ENCODE measurements around the gene OR51A7. TPM values are rescaled to one million over a fixed set of nuclear protein-coding genes. Genes with fewer than 3 reads are reported as not detected.

The OR51A7 gene, protein sequence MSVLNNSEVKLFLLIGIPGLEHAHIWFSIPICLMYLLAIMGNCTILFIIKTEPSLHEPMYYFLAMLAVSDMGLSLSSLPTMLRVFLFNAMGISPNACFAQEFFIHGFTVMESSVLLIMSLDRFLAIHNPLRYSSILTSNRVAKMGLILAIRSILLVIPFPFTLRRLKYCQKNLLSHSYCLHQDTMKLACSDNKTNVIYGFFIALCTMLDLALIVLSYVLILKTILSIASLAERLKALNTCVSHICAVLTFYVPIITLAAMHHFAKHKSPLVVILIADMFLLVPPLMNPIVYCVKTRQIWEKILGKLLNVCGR
- not detected for total RNA-seq

DNA sequence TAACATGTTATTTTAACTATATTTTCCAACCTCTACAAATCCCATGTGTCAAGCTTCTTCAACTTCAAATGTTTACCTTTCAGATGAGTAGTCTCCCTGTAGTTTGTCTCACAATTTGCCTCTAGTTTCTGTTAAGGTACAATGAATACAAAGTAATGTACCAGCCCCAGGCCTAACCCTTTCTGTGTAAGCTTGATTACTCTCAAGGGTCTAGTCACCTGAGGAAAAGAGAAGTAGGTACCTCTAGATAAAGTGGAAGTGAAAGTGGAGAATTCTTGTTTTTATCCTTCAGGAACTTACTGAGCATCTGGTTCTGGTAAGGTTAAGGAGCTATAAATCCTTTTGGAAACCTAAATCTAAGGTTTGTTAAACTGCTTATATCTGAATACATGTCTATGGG is at the start of gene OR51A7:
OR51A7 (plus strand) TSS at position 300 of the 400 bp plus-strand sequence. CDS start 3,587 bp downstream, outside the sequence.
- TF ChIP-seq, protein P1, sequence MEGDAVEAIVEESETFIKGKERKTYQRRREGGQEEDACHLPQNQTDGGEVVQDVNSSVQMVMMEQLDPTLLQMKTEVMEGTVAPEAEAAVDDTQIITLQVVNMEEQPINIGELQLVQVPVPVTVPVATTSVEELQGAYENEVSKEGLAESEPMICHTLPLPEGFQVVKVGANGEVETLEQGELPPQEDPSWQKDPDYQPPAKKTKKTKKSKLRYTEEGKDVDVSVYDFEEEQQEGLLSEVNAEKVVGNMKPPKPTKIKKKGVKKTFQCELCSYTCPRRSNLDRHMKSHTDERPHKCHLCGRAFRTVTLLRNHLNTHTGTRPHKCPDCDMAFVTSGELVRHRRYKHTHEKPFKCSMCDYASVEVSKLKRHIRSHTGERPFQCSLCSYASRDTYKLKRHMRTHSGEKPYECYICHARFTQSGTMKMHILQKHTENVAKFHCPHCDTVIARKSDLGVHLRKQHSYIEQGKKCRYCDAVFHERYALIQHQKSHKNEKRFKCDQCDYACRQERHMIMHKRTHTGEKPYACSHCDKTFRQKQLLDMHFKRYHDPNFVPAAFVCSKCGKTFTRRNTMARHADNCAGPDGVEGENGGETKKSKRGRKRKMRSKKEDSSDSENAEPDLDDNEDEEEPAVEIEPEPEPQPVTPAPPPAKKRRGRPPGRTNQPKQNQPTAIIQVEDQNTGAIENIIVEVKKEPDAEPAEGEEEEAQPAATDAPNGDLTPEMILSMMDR (IDR thresholded peaks at IDR 0.05; ENCODE audit: low read depth), result no peak

DNA sequence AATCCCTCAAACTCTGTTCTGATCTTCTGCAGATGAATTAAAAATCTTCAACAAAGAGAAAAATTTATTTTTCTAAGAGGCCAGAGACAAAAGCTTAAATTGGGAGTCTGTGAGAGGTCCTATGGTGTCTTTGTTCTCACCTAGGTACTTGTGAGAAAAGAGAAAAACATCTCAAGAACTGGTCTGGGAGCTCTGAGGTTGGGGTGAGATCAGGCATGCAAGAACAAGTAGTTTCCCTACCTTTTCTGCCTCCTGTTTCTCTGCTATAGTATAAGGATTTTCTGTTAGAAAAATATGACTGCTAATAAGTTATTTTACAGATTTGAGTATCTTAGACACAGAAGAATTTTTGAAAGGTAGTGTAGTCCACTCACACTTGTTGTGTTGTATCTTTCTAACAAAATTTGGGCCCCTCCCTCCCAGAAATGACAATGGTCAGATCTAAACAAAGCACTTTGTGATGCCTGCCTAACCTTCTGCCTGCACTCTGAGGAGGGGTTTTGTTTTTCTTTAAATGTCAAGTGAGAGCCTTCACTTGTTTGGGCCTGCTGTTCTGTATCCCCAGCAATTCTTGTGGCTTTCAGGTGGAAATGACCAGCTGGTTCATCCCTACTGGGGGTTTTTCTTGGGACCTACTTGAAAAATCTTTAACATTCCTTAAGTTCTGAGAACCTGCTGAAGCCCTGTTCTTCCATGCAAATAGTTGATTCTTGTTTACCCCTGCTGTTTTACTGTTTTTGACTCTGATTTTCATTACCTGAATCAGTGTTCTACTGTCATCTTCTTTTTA is 40.9 kb upstream of the OR51A7 start:
- TF ChIP-seq, protein P1 (IDR thresholded peaks at IDR 0.05; ENCODE audit: low read depth), result no peak

DNA sequence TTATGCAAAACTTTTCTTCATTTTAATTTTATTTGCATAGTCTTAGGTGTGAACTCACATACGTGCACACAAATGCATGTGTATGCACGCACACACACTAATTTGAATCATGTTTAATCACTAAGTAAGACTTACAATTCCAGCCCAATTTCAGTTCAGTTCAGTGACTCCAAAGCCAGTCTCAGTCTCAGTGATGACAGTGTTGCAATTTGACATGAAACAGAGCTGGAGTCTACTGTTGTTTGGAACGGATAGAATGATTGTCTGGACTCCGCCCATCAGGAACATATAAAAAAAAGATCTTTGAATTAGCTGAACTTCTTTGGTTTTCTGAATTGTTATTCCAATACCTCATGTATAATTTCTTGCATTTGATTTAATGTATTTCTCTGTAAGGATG is 39.7 kb upstream of the OR51A7 start:
- TF ChIP-seq, protein P1 (IDR thresholded peaks at IDR 0.05; ENCODE audit: low read depth), result no peak

DNA sequence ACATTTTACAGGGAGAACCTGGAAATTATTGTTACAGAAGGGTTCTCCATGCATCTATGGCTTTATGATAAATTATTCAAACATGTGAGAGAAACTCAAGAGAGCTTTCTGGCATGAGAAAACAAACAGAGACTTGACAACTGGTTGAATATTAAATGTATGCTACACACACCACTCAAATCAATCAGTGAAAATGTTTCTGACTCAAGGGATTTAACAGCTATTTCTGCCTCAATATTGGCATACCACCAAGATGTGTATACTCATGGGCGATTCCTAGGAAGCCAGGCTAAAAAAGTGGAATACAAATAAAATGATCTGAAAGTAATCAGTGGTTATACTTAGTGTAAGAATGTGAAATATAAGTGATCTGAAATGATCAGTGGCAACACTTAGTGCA is 37.7 kb upstream of the OR51A7 start:
- TF ChIP-seq, protein P1 (IDR thresholded peaks at IDR 0.05; ENCODE audit: low read depth), result no peak

DNA sequence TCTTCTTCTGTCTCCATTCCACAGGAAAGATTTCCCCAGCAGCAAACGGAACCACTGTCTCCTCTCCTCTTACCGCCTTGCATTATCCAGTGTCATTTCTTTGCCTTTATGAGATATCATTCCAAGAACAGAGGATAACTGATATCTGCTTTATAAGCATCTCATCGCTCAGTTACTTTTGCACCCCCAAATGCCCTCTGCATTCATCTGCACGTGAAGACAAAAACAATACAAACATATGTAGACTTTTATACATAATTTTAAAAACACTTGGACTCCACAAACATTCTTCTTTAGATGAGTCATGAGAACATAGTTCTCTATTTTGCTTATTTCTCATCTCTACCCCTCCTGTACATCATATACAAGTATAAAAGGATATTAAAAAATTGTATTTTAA is 22.4 kb upstream of the OR51A7 start:
- TF ChIP-seq, protein P1 (IDR thresholded peaks at IDR 0.05; ENCODE audit: low read depth), result no peak

DNA sequence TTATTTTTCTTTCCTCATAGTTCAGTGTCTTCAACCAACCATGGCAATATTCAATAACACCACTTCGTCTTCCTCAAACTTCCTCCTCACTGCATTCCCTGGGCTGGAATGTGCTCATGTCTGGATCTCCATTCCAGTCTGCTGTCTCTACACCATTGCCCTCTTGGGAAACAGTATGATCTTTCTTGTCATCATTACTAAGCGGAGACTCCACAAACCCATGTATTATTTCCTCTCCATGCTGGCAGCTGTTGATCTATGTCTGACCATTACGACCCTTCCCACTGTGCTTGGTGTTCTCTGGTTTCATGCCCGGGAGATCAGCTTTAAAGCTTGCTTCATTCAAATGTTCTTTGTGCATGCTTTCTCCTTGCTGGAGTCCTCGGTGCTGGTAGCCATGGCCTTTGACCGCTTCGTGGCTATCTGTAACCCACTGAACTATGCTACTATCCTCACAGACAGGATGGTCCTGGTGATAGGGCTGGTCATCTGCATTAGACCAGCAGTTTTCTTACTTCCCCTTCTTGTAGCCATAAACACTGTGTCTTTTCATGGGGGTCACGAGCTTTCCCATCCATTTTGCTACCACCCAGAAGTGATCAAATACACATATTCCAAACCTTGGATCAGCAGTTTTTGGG is 21.6 kb upstream of the OR51A7 start, which contains the start of gene OR51T1:
OR51T1 (plus strand) TSS at position 41 of the 641 bp plus-strand sequence; CDS start at position 41, 0 bp downstream.
- TF ChIP-seq, protein P1 (IDR thresholded peaks at IDR 0.05; ENCODE audit: low read depth), result no peak

DNA sequence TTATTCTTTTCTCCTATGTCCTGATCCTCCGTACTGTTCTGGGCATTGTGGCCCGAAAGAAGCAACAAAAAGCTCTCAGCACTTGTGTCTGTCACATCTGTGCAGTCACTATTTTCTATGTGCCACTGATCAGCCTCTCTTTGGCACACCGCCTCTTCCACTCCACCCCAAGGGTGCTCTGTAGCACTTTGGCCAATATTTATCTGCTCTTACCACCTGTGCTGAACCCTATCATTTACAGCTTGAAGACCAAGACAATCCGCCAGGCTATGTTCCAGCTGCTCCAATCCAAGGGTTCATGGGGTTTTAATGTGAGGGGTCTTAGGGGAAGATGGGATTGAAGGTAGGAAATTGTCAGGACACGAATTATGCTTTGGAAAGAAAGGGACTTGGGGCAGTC is 21.0 kb upstream of the OR51A7 start:
- TF ChIP-seq, protein P1 (IDR thresholded peaks at IDR 0.05; ENCODE audit: low read depth), result no peak

Measured in subcutaneous adipose tissue (tissue), 4 donors.